D721Med (cell line): ENCODE measurements around the gene PDGFD.

Experiments
- DNase-seq: peaks from one replicate; pipeline ENCODE4 v3.0.0; 2011; ENCODE audit warnings: low spot score; ENCODE audit not compliant: insufficient read length
- FAIRE-seq: peaks from 2 replicates; lab custom pipeline; 2011; peaks lifted over from hg19 to GRCh38; lab: Jason Lieb, UNC
- CTCF ChIP-seq: IDR thresholded peaks from 2 replicates; pipeline ENCODE4 v1.5.1; 2012; ENCODE audit warnings: mild to moderate bottlenecking, control low read depth; ENCODE audit not compliant: insufficient read depth; ENCODE audit errors: missing control alignments

Gene PDGFD

GRCh38 chr11:103968685-103969084 is 195.3 kb downstream of the PDGFD start:
- TF ChIP-seq CTCF, result no peak
- FAIRE-seq (no peak), DNase-seq (no peak)

- DNase-seq (no peak), FAIRE-seq (no peak)
- TF ChIP-seq CTCF, result no peak
Observed at GRCh38 chr11:103967985-103968384, 196.0 kb downstream of the PDGFD start.

GRCh38 chr11:103964390-103964789 is 199.6 kb downstream of the PDGFD start:
- TF ChIP-seq CTCF, result no peak
- FAIRE-seq, result no peak

GRCh38 chr11:103963648-103964047 is 200.3 kb downstream of the PDGFD start:
- no peak for TF ChIP-seq CTCF
- DNase-seq, result no peak
- no peak for FAIRE-seq

More at GRCh38 chr11:103964390-103964789, 199.6 kb downstream of the PDGFD start:
- DNase-seq, result no peak

GRCh38 chr11:103961010-103961409 is 202.9 kb downstream of the PDGFD start:
- no peak for FAIRE-seq
- no peak for TF ChIP-seq CTCF

GRCh38 chr11:103960108-103960507 is 203.8 kb downstream of the PDGFD start:
- no peak for DNase-seq
- no peak for FAIRE-seq
- no peak for TF ChIP-seq CTCF

More at GRCh38 chr11:103961010-103961409, 202.9 kb downstream of the PDGFD start:
- no peak for DNase-seq

- DNase-seq, result no peak
Observed at GRCh38 chr11:103959279-103959942, 204.5 kb downstream of the PDGFD start.

More at GRCh38 chr11:103959279-103959942, 204.5 kb downstream of the PDGFD start:
- TF ChIP-seq CTCF, result no peak
- no peak for FAIRE-seq
